Heart left ventricle (tissue), 13 donors: ENCODE results near the gene LPCAT1.

Experiments
- POLR2A ChIP-seq, 2 donors: fragments of 450-650 bp; IDR thresholded peaks; one replicate each; pipeline ENCODE4 v1.6.1; 2017; ENCODE audit warnings: antibody characterized with exemption in 2 of 2, mild to moderate bottlenecking in 2 of 2, moderate library complexity in 2 of 2
- TF ChIP-seq, protein P1 (sequence below), 12 donors: fragments of 200-600 bp; sonication (generic) in 4 of 12; IDR thresholded peaks; one replicate each; pipeline versions ENCODE4 v1.5.0 to v1.8.0; 2018 to 2022; ENCODE audit warnings: antibody characterized with exemption in 12 of 12, mild to moderate bottlenecking in 5 of 12
- donor health status: ischemic (EF 13 %, LVEDD 7.1; RV severe dilation, severe dysfunction).
- donor health status: DM: no; HTN: yes; CAD: no.
- donor health status: DM: no; HTN: no; CAD: no.
- donor health status: ischemic (EF 25% LVEDD 6.9; RV normal size, moderate dysfunction).
- donor health status: ischemic (EF 25% LVEDD 5.7; RV mildly dilated, moderate dysfunction).
- donor health status: ischemic (EF 35%, LVEDD 5.7; RV mildly dilated, moderate dysfunction).
- donor health status: nonischemic (EF 11% LVEDD 7.7; RV severe dilation, severe dysfunction).
- donor health status: DM: yes; HTN: yes; CAD: no.
- donor health status: PGD.
- donor health status: ischemic (EF 29% LVEDD 5.4; RV normal size, mild dysfunction).
- donor health status: nonischemic (EF 23%, LVEDD 6.1; RV moderate dilation, normal function).

GRCh38 chr5:1536871-1537602 is 13.3 kb upstream of the LPCAT1 start:
- no peak for TF ChIP-seq POLR2A (IDR thresholded peaks at IDR 0.05)
- TF ChIP-seq, protein P1, sequence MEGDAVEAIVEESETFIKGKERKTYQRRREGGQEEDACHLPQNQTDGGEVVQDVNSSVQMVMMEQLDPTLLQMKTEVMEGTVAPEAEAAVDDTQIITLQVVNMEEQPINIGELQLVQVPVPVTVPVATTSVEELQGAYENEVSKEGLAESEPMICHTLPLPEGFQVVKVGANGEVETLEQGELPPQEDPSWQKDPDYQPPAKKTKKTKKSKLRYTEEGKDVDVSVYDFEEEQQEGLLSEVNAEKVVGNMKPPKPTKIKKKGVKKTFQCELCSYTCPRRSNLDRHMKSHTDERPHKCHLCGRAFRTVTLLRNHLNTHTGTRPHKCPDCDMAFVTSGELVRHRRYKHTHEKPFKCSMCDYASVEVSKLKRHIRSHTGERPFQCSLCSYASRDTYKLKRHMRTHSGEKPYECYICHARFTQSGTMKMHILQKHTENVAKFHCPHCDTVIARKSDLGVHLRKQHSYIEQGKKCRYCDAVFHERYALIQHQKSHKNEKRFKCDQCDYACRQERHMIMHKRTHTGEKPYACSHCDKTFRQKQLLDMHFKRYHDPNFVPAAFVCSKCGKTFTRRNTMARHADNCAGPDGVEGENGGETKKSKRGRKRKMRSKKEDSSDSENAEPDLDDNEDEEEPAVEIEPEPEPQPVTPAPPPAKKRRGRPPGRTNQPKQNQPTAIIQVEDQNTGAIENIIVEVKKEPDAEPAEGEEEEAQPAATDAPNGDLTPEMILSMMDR (IDR thresholded peaks at IDR 0.05) = no peak
